Endothelial cell of umbilical vein (primary cell): Measurements from ENCODE around the gene NUMBL. TPM values are rescaled to one million over a fixed set of nuclear protein-coding genes. Genes with fewer than 3 reads are reported as not detected.

Experiments used
- BruUV-seq: library from RNA; stranded (reverse); fragments of 400-500 nt; replicated peaks from 2 replicates; lab custom pipeline; 2021; lab: Mats Ljungman, UMichigan
- CTCF ChIA-PET: fragments of 300-600, 350-600 bp; sonication (Branson Sonifier 250); formaldehyde crosslinking; loops from one replicate; lab custom pipeline; 2021; ENCODE audit warnings: antibody characterized with exemption, inconsistent platforms; lab: Charles Lee
- POLR2A ChIA-PET: fragments of 300-600, 350-600 bp; sonication (Branson Sonifier 250); formaldehyde crosslinking; loops from one replicate; lab custom pipeline; 2021; ENCODE audit warnings: antibody characterized with exemption, inconsistent platforms; lab: Charles Lee
- DNase-seq: peaks from one replicate; pipeline ENCODE4 v3.0.0-alpha.2; 2011; ENCODE audit warnings: low read depth, low spot score
- FAIRE-seq: peaks from 2 replicates; lab custom pipeline; 2011; peaks lifted over from hg19 to GRCh38; lab: Jason Lieb, UNC
- H2AFZ ChIP-seq: 2 replicates; pipeline ENCODE4 v1.6.0; 2012; ENCODE audit warnings: low read depth, low read length, control low read depth, inconsistent platforms
- H3K27ac ChIP-seq: 2 replicates; pipeline ENCODE4 v1.5.1; 2011; ENCODE audit warnings: low read depth, mild to moderate bottlenecking, control low read depth, low read length, moderate library complexity; ENCODE audit not compliant: insufficient read depth
- H3K27me3 ChIP-seq, 2 experiments: 2 replicates each; pipeline versions ENCODE4 v1.6.0 to v1.6.1; 2011; ENCODE audit warnings: low read length in 2 of 2, mixed read lengths in 1 of 2; ENCODE audit not compliant: control insufficient read depth in 2 of 2, insufficient read depth in 2 of 2
- H3K36me3 ChIP-seq, 2 experiments: 2 replicates in 1 of 2; 3 replicates in 1 of 2; pipeline ENCODE4 v1.5.1; 2011; ENCODE audit warnings: low read length in 2 of 2, mild to moderate bottlenecking in 1 of 2, moderate library complexity in 1 of 2; ENCODE audit not compliant: control insufficient read depth in 2 of 2, insufficient read depth in 2 of 2; ENCODE audit errors: extremely low read depth in 1 of 2
- H3K4me1 ChIP-seq: 3 replicates; pipeline ENCODE4 v1.5.1; 2011; ENCODE audit warnings: mild to moderate bottlenecking, low read length; ENCODE audit not compliant: control insufficient read depth, insufficient read depth; ENCODE audit errors: extremely low read depth
- H3K4me2 ChIP-seq: 2 replicates; pipeline ENCODE4 v1.6.1; 2011; ENCODE audit warnings: low read length, control low read depth, mixed read lengths; ENCODE audit not compliant: insufficient read depth
- H3K4me3 ChIP-seq, 3 experiments: fragments of 200-600 bp in 1 of 3; sonication (generic), shearing (Covaris generic) in 1 of 3; replicated peaks in 1 of 3; 2 replicates each; pipeline ENCODE4 v1.5.1; 2011 to 2016; ENCODE audit warnings: control low read depth in 3 of 3, low read length in 3 of 3, mild to moderate bottlenecking in 2 of 3, inconsistent platforms in 1 of 3, low read depth in 1 of 3, moderate library complexity in 1 of 3; ENCODE audit not compliant: insufficient read depth in 1 of 3
- H3K79me2 ChIP-seq: 2 replicates; pipeline ENCODE4 v1.6.0; 2012; ENCODE audit warnings: low read length, inconsistent platforms; ENCODE audit not compliant: control insufficient read depth, insufficient read depth
- H3K9ac ChIP-seq: replicated peaks from 2 replicates; pipeline ENCODE3; 2011; ENCODE audit warnings: low read length, control low read depth; ENCODE audit not compliant: insufficient read depth; ENCODE audit errors: extremely low read depth
- H3K9me1 ChIP-seq: replicated peaks from 3 replicates; pipeline ENCODE4 v1.6.0; 2011; ENCODE audit warnings: mild to moderate bottlenecking, low read length; ENCODE audit not compliant: control insufficient read depth, insufficient read depth; ENCODE audit errors: extremely low read depth
- H3K9me3 ChIP-seq: replicated peaks from 2 replicates; pipeline ENCODE4 v1.5.1; 2012; ENCODE audit warnings: low read length, inconsistent platforms; ENCODE audit not compliant: control insufficient read depth, insufficient read depth
- H4K20me1 ChIP-seq: replicated peaks from 2 replicates; pipeline ENCODE3; 2011; ENCODE audit warnings: mild to moderate bottlenecking, low read length; ENCODE audit not compliant: control insufficient read depth, insufficient read depth; ENCODE audit errors: extremely low read depth
- EZH2 ChIP-seq: IDR thresholded peaks from 2 replicates; pipeline ENCODE4 v1.6.1; 2012; ENCODE audit warnings: borderline replicate concordance, low read depth, mild to moderate bottlenecking, moderate library complexity, low read length, inconsistent platforms; ENCODE audit not compliant: severe bottlenecking
- FOS ChIP-seq: IDR thresholded peaks from 2 replicates; pipeline ENCODE4 v1.6.1; 2011; ENCODE audit warnings: mild to moderate bottlenecking, low read length, moderate library complexity, borderline replicate concordance; ENCODE audit not compliant: insufficient read depth
- GATA2 ChIP-seq: IDR thresholded peaks from 2 replicates; pipeline ENCODE4 v1.7.0; 2011; ENCODE audit warnings: low read depth, mild to moderate bottlenecking, moderate library complexity, mixed read lengths, low read length; ENCODE audit not compliant: insufficient read length, insufficient read depth
- JUN ChIP-seq: IDR thresholded peaks from 2 replicates; pipeline ENCODE4 v1.6.1; 2011; ENCODE audit warnings: borderline replicate concordance, low read depth; ENCODE audit not compliant: insufficient read length, insufficient read depth
- MYC ChIP-seq: IDR thresholded peaks from one replicate; pipeline ENCODE4 v1.6.1; 2011; ENCODE audit warnings: mild to moderate bottlenecking, low read depth, low read length
- POLR2A ChIP-seq: IDR thresholded peaks from 2 replicates; pipeline ENCODE4 v1.6.1; 2012; ENCODE audit warnings: low read depth, mild to moderate bottlenecking, control low read depth, low read length
- POLR2AphosphoS5 ChIP-seq: IDR thresholded peaks from 2 replicates; pipeline ENCODE4 v1.6.1; 2012; ENCODE audit warnings: low read depth, mild to moderate bottlenecking, control low read depth, low read length, moderate library complexity; ENCODE audit not compliant: insufficient read depth
- dilution Hi-C: fragments of 300-500 bp; cut with MboI; formaldehyde crosslinking; loops from one replicate; pipeline ENCODE4 v1.15.0; 2019; ENCODE audit warnings: low sequenced_read_pairs; ENCODE audit not compliant: extremely low pct_ligation_motif_present
- intact Hi-C: fragments of 100-400 bp; cut with micrococcal nuclease; formaldehyde crosslinking; loops from one replicate; pipeline ENCODE4 v1.10.0; 2022
- polyA plus RNA-seq, 4 experiments: library from polyadenylated mRNA; depleted of rRNA in 3 of 4; stranded (reverse) in 3 of 4; unstranded in 1 of 4; fragments of >200 nt; gene quantifications; 2 replicates each; pipeline versions ENCODE4 v1.2.1 to v1.2.3, GENCODE V29; 2011 to 2012; ENCODE audit warnings: missing spikeins in 1 of 4
- total RNA-seq: library from RNA; stranded (reverse); gene quantifications from 2 replicates; pipeline ENCODE4 v1.2.3, GENCODE V29; 2021
- TF ChIP-seq, protein P1 (sequence below): IDR thresholded peaks from 2 replicates; pipeline ENCODE4 v1.6.1; 2011; ENCODE audit not compliant: insufficient read depth, insufficient read length
- TF ChIP-seq, protein P2 (sequence below), 2 donors: IDR thresholded peaks; 1 replicate in 1 of 2; 2 replicates in 1 of 2; pipeline ENCODE4 v1.5.1; 2011; ENCODE audit warnings: low read length in 2 of 2, mild to moderate bottlenecking in 2 of 2, moderate library complexity in 2 of 2, control low read depth in 1 of 2, inconsistent platforms in 1 of 2, low read depth in 1 of 2; ENCODE audit not compliant: insufficient read depth in 1 of 2; ENCODE audit errors: extremely low read depth in 1 of 2

The NUMBL gene
- total and polyA plus RNA-seq, 2 donors (not counting 3 experiments of a cell fraction or from before 2014, with no cell fraction given), result 21.5 to 46.7 TPM

DNA sequence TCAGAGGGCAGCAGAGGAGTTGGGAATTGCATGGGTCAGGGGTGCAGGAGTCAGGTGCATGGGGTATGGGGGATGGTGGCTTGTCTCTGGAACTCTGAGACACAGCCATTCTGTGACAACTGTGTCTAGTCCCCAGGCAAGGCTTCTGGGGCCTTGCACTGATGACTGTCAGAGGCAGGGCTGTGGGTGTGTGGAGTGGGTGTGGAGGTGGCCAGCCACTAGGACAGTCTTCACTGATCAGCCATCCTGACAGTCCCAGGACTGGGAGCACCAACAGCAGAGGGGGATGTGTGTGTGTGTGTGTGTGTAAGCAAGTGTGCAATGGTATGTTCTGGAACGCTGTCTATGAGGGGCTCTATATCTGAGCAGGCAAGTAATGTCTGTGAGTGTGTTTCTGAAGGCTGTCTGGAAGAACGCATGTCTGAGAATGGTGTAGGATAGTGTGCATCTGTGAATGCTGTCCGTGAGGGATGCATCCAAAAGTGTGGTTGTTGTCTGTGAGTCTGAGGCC, 5.4 kb downstream of the NUMBL start:
- Histone ChIP-seq H3K9me3 (no peaks in the 10 kb centered on the region), H3K9ac (no peak overlapping the region), H3K36me3 (peaks cover 0 to 29% of the 10 kb centered on the region in 2 experiments), H3K4me1 (peaks cover 8% of the 10 kb centered on the region), H3K4me3 (no peak overlapping the region), H3K4me2 (no peak overlapping the region), H2AFZ (no peak overlapping the region), H4K20me1 (no peaks in the 10 kb centered on the region), H3K79me2 (peaks cover 25% of the 10 kb centered on the region), H3K27me3 (no peaks in the 10 kb centered on the region), H3K9me1 (no peaks in the 10 kb centered on the region), H3K27ac (no peak overlapping the region)
- no TSS peak for BruUV-seq
- FAIRE-seq (no peak), DNase-seq (no peak)
- ChIA-PET CTCF (no interaction called here), POLR2A (no interaction called here)
- dilution Hi-C loops, result no loop called here
- intact Hi-C loops, result no loop called here
- TF ChIP-seq POLR2AphosphoS5, result no peak
- no peak for TF ChIP-seq EZH2
- TF ChIP-seq FOS, result no peak
- TF ChIP-seq, protein P1, sequence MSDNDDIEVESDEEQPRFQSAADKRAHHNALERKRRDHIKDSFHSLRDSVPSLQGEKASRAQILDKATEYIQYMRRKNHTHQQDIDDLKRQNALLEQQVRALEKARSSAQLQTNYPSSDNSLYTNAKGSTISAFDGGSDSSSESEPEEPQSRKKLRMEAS, result no peak
- no peak for TF ChIP-seq POLR2A
- no peak for TF ChIP-seq JUN
- no peak for TF ChIP-seq GATA2
- TF ChIP-seq, protein P2, sequence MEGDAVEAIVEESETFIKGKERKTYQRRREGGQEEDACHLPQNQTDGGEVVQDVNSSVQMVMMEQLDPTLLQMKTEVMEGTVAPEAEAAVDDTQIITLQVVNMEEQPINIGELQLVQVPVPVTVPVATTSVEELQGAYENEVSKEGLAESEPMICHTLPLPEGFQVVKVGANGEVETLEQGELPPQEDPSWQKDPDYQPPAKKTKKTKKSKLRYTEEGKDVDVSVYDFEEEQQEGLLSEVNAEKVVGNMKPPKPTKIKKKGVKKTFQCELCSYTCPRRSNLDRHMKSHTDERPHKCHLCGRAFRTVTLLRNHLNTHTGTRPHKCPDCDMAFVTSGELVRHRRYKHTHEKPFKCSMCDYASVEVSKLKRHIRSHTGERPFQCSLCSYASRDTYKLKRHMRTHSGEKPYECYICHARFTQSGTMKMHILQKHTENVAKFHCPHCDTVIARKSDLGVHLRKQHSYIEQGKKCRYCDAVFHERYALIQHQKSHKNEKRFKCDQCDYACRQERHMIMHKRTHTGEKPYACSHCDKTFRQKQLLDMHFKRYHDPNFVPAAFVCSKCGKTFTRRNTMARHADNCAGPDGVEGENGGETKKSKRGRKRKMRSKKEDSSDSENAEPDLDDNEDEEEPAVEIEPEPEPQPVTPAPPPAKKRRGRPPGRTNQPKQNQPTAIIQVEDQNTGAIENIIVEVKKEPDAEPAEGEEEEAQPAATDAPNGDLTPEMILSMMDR (IDR thresholded peaks at IDR 0.05; ENCODE audit: extremely low read depth in 1 of 2, insufficient read depth in 1 of 2, low read depth in 1 of 2, low read length in 2 of 2), result no peak
- no peak for TF ChIP-seq MYC
